Measurements from ENCODE around the gene MB. TPM values are rescaled to one million over a fixed set of nuclear protein-coding genes. Genes with fewer than 3 reads are reported as not detected.

The MB gene
- total and polyA plus RNA-seq, 4 donors, result 2.8 to 24.7 TPM; not detected in 2

DNA sequence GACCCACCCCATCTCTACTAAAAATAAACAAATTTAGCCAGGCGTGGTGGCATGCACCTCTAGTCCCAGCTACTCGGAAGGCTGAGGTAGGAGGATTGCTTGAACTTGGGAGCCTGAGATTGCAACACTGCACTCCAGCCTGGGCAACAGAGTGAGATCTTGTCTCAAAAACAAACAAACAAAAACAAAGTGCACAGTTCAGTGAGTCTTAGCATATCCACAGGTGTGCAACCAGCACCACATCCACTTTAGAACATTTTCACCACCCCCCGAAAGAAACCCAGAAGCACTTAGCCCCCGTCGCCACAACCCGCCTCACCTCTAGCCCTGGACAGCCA is 27.4 kb downstream of the MB start:
- no peaks in the 10 kb centered on the region for H3K4me1 ChIP-seq (ENCODE audit: control insufficient read depth in 1 of 2, insufficient read depth in 2 of 2, low read length in 2 of 2)
- no peak overlapping the region for H3K4me3 ChIP-seq (ENCODE audit: low read length in 2 of 2)
- intact Hi-C loops (cut with DNase I), result no loop called here
- 95% methylated on average over 6 of the region's 6 CpGs for WGBS, 2 donors
- ATAC-seq (ENCODE audit: low FRiP score) (no peak), DNase-seq (peak in 1 of 2 donors; percentile 14)
- no peak overlapping the region for H3K27ac ChIP-seq (ENCODE audit: low read depth in 1 of 2, low read length in 2 of 2)
- no peaks in the 10 kb centered on the region for H3K9me3 ChIP-seq (ENCODE audit: control insufficient read depth, low read length)
- no peaks in the 10 kb centered on the region for H3K27me3 ChIP-seq (ENCODE audit: control insufficient read depth in 1 of 2, insufficient read depth in 2 of 2, low read length in 1 of 2)
- no peaks in the 10 kb centered on the region for H3K36me3 ChIP-seq (ENCODE audit: control insufficient read depth in 1 of 2, insufficient read depth in 2 of 2, low read length in 1 of 2)

DNA sequence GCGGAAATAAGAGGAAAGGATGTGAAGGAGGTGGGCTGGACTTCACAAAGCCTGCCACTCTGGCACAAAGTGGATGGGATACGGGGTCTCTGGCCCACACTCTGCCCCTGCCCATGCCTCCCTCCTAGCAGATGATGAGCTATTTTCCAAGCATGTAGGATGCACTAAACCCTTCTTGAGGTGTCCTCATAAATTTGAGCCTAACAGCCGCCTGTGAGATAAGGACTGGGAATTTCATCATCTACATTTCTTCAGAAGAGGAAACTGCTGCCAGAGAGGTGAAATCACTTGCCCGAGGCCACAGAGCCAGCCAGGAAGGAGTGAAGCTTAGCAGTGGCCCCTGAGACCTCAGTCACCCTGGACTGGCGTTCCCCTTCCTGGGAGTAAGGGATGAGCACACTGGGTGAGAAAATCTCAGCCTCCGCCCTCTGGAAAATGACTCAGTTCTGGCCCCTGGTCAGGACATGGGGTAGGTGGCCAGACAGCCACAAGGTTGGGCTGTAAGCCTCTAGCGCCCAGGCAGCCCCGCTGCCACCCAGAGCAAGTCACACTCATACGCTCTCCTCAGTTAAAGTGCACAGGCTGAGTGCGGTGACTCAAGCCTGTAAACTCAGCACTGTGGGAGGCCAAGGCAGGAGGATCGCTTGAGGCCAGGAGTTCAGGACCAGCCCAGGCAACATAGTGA is 27.9 kb downstream of the MB start:
- ATAC-seq (ENCODE audit: low FRiP score) (no peak), DNase-seq (peak in 1 of 2 donors; percentile 52)
- no peaks in the 10 kb centered on the region for H3K4me1 ChIP-seq (ENCODE audit: control insufficient read depth in 1 of 2, insufficient read depth in 2 of 2, low read length in 2 of 2)
- H3K27me3 ChIP-seq (ENCODE audit: control insufficient read depth in 1 of 2, insufficient read depth in 2 of 2, low read length in 1 of 2), result no peaks in the 10 kb centered on the region
- no peak overlapping the region for H3K27ac ChIP-seq (ENCODE audit: low read depth in 1 of 2, low read length in 2 of 2)
- no peak overlapping the region for H3K4me3 ChIP-seq (ENCODE audit: low read length in 2 of 2)
- H3K36me3 ChIP-seq (ENCODE audit: control insufficient read depth in 1 of 2, insufficient read depth in 2 of 2, low read length in 1 of 2), result no peaks in the 10 kb centered on the region
- no peaks in the 10 kb centered on the region for H3K9me3 ChIP-seq (ENCODE audit: control insufficient read depth, low read length)
- intact Hi-C loops (cut with DNase I), result no loop called here
- WGBS, 2 donors, result 83% methylated on average over 11 of the region's 11 CpGs

- H3K36me3 ChIP-seq (ENCODE audit: control insufficient read depth in 1 of 2, insufficient read depth in 2 of 2, low read length in 1 of 2), result no peaks in the 10 kb centered on the region
- H3K4me1 ChIP-seq (ENCODE audit: control insufficient read depth in 1 of 2, insufficient read depth in 2 of 2, low read length in 2 of 2), result no peaks in the 10 kb centered on the region
- H3K4me3 ChIP-seq (ENCODE audit: low read length in 2 of 2), result no peak overlapping the region
- no peak overlapping the region for H3K27ac ChIP-seq (ENCODE audit: low read depth in 1 of 2, low read length in 2 of 2)
- intact Hi-C loops (cut with DNase I), result no loop called here
- DNase-seq, result no peak
- 59 to 60% methylated on average over 5 of the region's 5 CpGs for WGBS, 2 donors
- no peak for ATAC-seq (ENCODE audit: low FRiP score)
- no peaks in the 10 kb centered on the region for H3K9me3 ChIP-seq (ENCODE audit: control insufficient read depth, low read length)
- no peaks in the 10 kb centered on the region for H3K27me3 ChIP-seq (ENCODE audit: control insufficient read depth in 1 of 2, insufficient read depth in 2 of 2, low read length in 1 of 2)
These were observed 29.2 kb downstream of the MB start for GRCh38 chr22:35587896-35588295.

DNA sequence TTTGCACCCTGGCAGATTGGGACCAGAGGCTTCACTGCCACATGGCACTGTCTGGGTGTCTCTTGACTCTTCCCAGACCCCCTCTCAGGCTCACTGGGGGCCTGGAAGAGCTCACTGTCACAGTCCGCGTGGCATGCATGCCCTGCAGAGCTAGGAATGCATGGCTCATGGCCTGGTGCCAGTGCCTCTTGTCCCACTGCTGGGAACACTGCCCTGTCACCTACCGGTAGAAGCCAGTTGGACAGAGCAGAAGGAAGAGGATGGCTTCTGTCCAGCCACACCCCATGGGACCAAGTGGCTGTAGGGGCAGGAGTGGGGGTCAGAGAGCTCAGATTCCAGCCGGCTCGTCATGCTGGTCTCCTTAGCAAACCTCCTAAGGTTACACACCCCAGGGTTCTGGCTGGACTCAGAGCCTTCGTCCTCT is 29.7 kb downstream of the MB start:
- no peak for ATAC-seq (ENCODE audit: low FRiP score)

GRCh38 chr22:35586771-35587170 is 30.4 kb downstream of the MB start:
- intact Hi-C loops (cut with DNase I), result no loop called here
- no peaks in the 10 kb centered on the region for H3K9me3 ChIP-seq (ENCODE audit: control insufficient read depth, low read length)
- no peaks in the 10 kb centered on the region for H3K36me3 ChIP-seq (ENCODE audit: control insufficient read depth in 1 of 2, insufficient read depth in 2 of 2, low read length in 1 of 2)
- DNase-seq (peak in 1 of 2 donors; percentile 30), ATAC-seq (ENCODE audit: low FRiP score) (no peak)
- no peaks in the 10 kb centered on the region for H3K27me3 ChIP-seq (ENCODE audit: control insufficient read depth in 1 of 2, insufficient read depth in 2 of 2, low read length in 1 of 2)
- no peak overlapping the region for H3K27ac ChIP-seq (ENCODE audit: low read depth in 1 of 2, low read length in 2 of 2)
- H3K4me3 ChIP-seq (ENCODE audit: low read length in 2 of 2), result no peak overlapping the region
- no peaks in the 10 kb centered on the region for H3K4me1 ChIP-seq (ENCODE audit: control insufficient read depth in 1 of 2, insufficient read depth in 2 of 2, low read length in 2 of 2)

More for the DNA sequence above, 29.7 kb downstream of the MB start:
- intact Hi-C loops (cut with DNase I), result no loop called here
- Histone ChIP-seq H3K27ac (ENCODE audit: low read depth in 1 of 2, low read length in 2 of 2) (no peak overlapping the region), H3K27me3 (ENCODE audit: control insufficient read depth in 1 of 2, insufficient read depth in 2 of 2, low read length in 1 of 2) (no peaks in the 10 kb centered on the region), H3K4me1 (ENCODE audit: control insufficient read depth in 1 of 2, insufficient read depth in 2 of 2, low read length in 2 of 2) (no peaks in the 10 kb centered on the region), H3K36me3 (ENCODE audit: control insufficient read depth in 1 of 2, insufficient read depth in 2 of 2, low read length in 1 of 2) (no peaks in the 10 kb centered on the region), H3K4me3 (ENCODE audit: low read length in 2 of 2) (no peak overlapping the region), H3K9me3 (ENCODE audit: control insufficient read depth, low read length) (no peaks in the 10 kb centered on the region)
- peak in 1 of 2 donors; percentile 64 for DNase-seq
- 12 to 13% methylated on average over 6 of the region's 6 CpGs for WGBS, 2 donors

GRCh38 chr22:35582861-35583670 is 34.1 kb downstream of the MB start:
- H3K9me3 ChIP-seq (ENCODE audit: control insufficient read depth, low read length), result no peaks in the 10 kb centered on the region
- H3K4me3 ChIP-seq (ENCODE audit: low read length in 2 of 2), result no peak overlapping the region
- no peak overlapping the region for H3K27ac ChIP-seq (ENCODE audit: low read depth in 1 of 2, low read length in 2 of 2)
- no peaks in the 10 kb centered on the region for H3K4me1 ChIP-seq (ENCODE audit: control insufficient read depth in 1 of 2, insufficient read depth in 2 of 2, low read length in 2 of 2)
- 28 to 31% methylated on average over 13 of the region's 13 CpGs for WGBS, 2 donors
- intact Hi-C loops (cut with DNase I), result loop anchor here (1.0 to 2.0 kb wide), 3 partner anchors 152 to 232 kb away; no protein-coding TSS in a partner anchor
- ATAC-seq (ENCODE audit: low FRiP score) (peak; percentile 80), DNase-seq (peak in 1 of 2 donors; percentile 58)
- H3K36me3 ChIP-seq (ENCODE audit: control insufficient read depth in 1 of 2, insufficient read depth in 2 of 2, low read length in 1 of 2), result no peaks in the 10 kb centered on the region
- H3K27me3 ChIP-seq (ENCODE audit: control insufficient read depth in 1 of 2, insufficient read depth in 2 of 2, low read length in 1 of 2), result no peaks in the 10 kb centered on the region

GRCh38 chr22:35582218-35582860 is 34.8 kb downstream of the MB start:
- Histone ChIP-seq H3K4me1 (ENCODE audit: control insufficient read depth in 1 of 2, insufficient read depth in 2 of 2, low read length in 2 of 2) (no peaks in the 10 kb centered on the region), H3K9me3 (ENCODE audit: control insufficient read depth, low read length) (no peaks in the 10 kb centered on the region), H3K4me3 (ENCODE audit: low read length in 2 of 2) (no peak overlapping the region), H3K27me3 (ENCODE audit: control insufficient read depth in 1 of 2, insufficient read depth in 2 of 2, low read length in 1 of 2) (no peaks in the 10 kb centered on the region), H3K27ac (ENCODE audit: low read depth in 1 of 2, low read length in 2 of 2) (no peak overlapping the region), H3K36me3 (ENCODE audit: control insufficient read depth in 1 of 2, insufficient read depth in 2 of 2, low read length in 1 of 2) (no peaks in the 10 kb centered on the region)
- ATAC-seq (ENCODE audit: low FRiP score), result no peak
- DNase-seq, result no peak
- WGBS, 2 donors, result 80 to 81% methylated on average over 11 of the region's 11 CpGs
- intact Hi-C loops (cut with DNase I), result loop anchor here (2.0 kb wide), 2 partner anchors 152 to 232 kb away; no protein-coding TSS in a partner anchor

DNA sequence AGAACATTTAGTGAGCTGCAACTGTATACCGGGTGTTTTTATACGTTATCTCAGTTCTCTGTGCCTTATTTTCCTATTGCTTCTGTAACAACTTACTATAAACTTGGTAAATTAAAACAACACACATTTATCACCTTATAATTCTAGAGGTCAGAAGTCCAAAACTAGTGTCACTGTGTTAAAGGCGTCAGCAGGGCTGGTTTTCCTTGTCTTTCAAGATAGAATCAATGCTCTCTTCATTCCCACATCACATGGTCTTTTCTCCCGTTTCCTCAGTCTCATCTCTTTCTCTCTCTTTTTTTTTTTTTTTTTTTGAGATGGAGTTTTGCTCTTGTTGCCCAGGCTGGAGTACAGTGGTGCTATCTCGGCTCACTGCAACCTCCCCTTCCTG is 36.1 kb downstream of the MB start:
- intact Hi-C loops (cut with DNase I), result no loop called here

More for the DNA sequence above, 36.1 kb downstream of the MB start:
- no peaks in the 10 kb centered on the region for H3K36me3 ChIP-seq (ENCODE audit: control insufficient read depth in 1 of 2, insufficient read depth in 2 of 2, low read length in 1 of 2)
- 89 to 98% methylated on average over 5 of the region's 5 CpGs for WGBS, 2 donors
- no peaks in the 10 kb centered on the region for H3K4me1 ChIP-seq (ENCODE audit: control insufficient read depth in 1 of 2, insufficient read depth in 2 of 2, low read length in 2 of 2)
- H3K4me3 ChIP-seq (ENCODE audit: low read length in 2 of 2), result no peak overlapping the region
- H3K9me3 ChIP-seq (ENCODE audit: control insufficient read depth, low read length), result no peaks in the 10 kb centered on the region
- ATAC-seq (ENCODE audit: low FRiP score), result no peak
- no peak for DNase-seq
- no peaks in the 10 kb centered on the region for H3K27me3 ChIP-seq (ENCODE audit: control insufficient read depth in 1 of 2, insufficient read depth in 2 of 2, low read length in 1 of 2)
- no peak overlapping the region for H3K27ac ChIP-seq (ENCODE audit: low read depth in 1 of 2, low read length in 2 of 2)
